ENCODE measurements around the gene PLA2G4C.

Gene PLA2G4C

GRCh38 chr19:48110350-48110966 lies at the start of gene PLA2G4C:
TSS of gene PLA2G4C (minus strand) at chr19:48110817. CDS start at chr19:48106529, 4,288 bp downstream.
- DNase-seq = peak; percentile 69

DNA sequence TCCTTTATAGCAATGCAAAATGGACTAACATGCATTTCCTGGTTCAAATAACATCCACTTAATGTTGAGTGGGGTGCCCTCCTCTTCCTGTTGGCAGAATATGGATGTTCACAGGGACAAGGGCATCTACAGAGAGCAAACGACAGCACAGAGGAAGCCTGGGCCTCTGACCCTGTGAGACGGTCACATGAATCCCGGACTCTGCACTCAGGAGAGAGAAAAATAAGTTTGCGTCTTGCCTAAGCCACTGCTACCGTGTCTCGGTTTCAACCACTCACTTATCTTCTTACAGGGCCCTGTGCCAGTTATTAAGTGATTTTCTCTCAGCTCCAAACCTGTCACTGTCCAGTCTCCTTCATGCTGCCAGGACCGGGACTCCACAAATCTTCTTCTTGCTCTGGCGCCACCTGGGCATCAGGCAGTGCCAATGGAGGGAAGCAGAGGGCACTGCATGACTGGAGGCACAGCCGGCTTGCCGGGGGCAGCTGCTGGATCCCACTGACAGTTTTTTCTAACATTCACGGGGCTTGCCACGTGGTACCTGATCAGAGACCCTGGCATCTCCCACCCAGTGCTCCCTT lies 47.7 kb upstream of the PLA2G4C start:
- no peak for DNase-seq

DNA sequence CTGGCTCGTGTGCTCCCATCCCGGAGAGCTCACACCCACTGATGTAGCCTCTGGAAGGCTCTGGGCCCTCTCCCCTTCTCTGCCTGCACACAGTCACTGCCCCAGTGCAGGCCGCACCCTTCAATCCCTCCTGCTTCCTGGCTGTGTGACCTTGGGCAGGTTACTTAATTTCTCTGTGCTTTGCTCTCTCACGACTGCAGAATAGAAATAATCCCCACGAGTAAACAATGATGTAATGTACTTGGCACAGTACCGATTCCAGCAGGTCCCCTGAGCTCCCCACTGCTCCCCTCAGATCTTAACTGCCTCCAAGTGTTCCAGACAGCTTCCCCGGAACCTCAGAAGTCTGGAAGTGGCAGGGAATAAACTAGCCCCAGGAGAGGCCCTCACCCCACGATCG lies 43.4 kb upstream of the PLA2G4C start:
- DNase-seq = no peak

GRCh38 chr19:48152551-48152950 lies 41.9 kb upstream of the PLA2G4C start:
- DNase-seq = peak; percentile 43

GRCh38 chr19:48149430-48149829 lies 38.8 kb upstream of the PLA2G4C start:
- no peak for DNase-seq

GRCh38 chr19:48148576-48148975 lies 38.0 kb upstream of the PLA2G4C start:
- no peak for DNase-seq

- DNase-seq = no peak
Observed at GRCh38 chr19:48147597-48148175, 37.1 kb upstream of the PLA2G4C start.

DNA sequence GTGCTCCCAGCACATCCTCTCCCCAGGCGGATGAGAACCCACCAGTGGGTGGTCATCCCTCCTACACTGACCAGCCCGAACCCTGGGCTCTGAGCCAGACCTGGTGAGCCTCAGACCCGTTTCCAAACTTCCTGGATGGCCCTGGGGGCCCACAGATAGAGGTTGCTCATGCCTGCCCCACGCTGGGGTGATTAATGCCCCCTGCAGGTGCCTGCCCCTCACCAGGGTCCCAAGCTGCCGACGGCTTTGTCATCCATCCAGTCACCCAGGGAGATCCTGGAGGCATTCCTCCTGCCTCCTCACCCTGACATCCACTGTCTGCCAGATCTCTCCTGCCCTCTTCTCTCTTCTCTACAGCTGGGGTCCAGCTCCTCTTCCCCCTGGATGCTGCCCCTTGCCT lies 28.4 kb upstream of the PLA2G4C start:
- no peak for DNase-seq

- DNase-seq = no peak
Observed at GRCh38 chr19:48137411-48137810, 26.8 kb upstream of the PLA2G4C start.

GRCh38 chr19:48136547-48136946 lies 25.9 kb upstream of the PLA2G4C start:
- DNase-seq = no peak

- no peak for DNase-seq
Observed at GRCh38 chr19:48135411-48135810, 24.8 kb upstream of the PLA2G4C start.

DNA sequence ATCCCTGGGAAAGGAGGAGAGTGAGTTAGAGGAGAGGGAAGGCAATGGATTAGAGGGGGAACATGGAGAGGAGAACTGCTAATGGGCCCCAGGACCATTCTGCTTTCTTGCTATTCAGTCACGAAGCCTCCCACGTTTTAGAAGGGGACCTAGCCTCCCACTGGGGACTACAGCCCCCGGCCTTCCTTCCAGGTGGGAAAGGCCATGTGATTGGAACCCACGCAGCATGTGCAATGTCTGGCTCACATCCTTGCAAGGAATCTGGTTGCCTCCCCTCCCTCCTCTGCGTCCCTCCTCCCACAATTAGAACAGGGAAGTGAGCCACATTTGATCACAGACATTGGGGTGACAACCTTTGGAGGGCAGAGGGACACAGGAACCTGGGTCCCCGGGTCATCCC lies 22.5 kb upstream of the PLA2G4C start:
- no peak for DNase-seq

DNA sequence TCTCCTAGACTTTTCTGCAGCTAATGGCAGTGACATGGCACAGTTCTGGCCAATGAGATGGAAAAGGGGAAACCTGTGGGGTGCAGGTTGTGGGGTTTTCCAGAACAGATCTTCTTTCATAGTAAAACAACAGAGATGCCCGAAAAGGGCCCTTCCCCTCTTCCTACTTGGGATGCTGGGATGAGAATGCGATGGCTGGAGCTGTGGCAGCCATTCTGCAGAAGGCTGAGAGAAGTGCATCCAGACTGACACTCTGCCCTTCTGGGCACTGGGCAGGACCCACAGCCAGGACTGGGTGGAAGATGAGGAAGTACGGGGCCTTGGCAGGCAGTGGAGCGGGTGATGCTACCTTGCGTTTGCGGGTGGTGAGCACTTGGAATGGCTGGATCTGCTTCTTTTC lies 16.9 kb upstream of the PLA2G4C start:
- DNase-seq = no peak

GRCh38 chr19:48123907-48124651 lies 13.5 kb upstream of the PLA2G4C start:
- DNase-seq = no peak

DNA sequence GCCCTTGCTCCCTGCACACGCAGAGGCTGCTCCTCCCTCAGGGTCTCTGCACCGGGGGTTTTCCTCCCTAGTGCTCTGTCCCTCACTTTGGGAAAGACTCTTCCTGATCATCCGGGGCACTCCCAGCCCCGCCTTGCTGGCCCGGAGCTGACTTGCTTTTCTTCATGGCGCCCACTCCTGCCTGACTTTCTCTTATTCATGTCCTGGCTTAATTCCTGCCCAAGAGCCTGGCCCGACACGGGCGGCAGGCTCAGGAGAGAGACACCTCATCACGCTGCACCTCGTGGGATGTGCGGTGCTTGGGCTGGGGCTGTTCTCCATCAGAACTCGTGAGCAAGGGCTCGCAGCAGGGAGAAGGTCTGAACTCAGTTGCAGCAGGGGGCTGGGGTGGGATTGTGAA lies 11.8 kb upstream of the PLA2G4C start:
- DNase-seq = no peak

- no peak for DNase-seq
Observed at GRCh38 chr19:48121909-48122371, 11.3 kb upstream of the PLA2G4C start.

GRCh38 chr19:48121066-48121465 lies 10.4 kb upstream of the PLA2G4C start:
- no peak for DNase-seq

- DNase-seq = no peak
Observed at GRCh38 chr19:48120505-48120904, 9.9 kb upstream of the PLA2G4C start.

DNA sequence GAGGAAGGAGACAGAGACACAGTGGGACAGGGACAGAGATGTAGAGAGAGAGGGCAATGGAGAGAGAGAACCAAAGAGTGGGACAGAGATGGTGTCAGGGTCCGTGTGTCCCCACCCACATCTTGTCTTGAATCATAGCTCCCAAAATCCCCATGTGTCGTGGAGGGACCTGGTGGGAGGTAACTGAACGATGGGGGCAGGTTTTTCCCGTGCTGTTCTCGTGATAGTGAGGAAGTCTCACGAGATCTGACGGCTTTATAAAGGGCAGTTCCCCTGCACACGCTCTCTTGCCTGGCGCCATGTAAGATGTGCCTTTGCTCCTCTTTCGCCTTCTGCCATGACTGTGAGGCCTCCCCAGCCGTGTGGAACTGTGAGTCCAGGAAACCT lies 7.5 kb upstream of the PLA2G4C start:
- no peak for DNase-seq

GRCh38 chr19:48117515-48118130 lies 7.0 kb upstream of the PLA2G4C start:
- no peak for DNase-seq

DNA sequence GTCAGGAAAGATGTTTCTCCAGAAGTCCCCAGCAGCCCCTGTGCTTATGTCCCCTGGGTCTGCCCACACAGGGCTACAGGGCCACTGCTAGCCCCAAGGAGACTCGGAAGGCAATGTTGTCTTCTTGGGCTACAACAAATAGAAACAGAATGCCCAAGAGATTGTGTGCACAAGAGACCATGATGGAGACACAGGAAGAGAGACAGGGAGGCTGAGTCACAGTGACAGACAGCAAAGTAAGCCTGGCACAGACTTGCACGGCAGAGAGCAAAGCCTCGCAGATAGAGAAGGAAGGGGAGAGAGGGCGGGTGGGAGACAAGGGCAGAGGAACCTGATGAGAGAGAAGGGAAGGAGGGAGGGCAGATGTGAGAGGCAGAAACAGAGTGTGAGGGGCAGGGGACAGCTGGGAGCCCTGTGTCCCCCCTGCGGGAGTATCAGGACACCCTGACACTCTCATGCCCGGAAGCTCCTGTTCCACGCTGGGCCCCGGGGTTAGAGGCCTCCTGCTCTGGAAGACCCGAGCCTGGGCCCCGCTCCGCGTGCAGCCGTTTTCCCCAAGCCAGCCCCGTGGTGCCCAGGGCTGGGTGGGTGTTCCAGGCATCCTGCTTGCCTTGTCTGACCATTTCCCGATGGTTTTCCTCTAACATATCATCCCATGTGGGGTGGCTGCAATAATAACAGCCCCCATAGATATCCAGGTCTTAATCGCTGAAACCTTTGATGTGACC lies 2.7 kb upstream of the PLA2G4C start:
- DNase-seq = no peak

DNA sequence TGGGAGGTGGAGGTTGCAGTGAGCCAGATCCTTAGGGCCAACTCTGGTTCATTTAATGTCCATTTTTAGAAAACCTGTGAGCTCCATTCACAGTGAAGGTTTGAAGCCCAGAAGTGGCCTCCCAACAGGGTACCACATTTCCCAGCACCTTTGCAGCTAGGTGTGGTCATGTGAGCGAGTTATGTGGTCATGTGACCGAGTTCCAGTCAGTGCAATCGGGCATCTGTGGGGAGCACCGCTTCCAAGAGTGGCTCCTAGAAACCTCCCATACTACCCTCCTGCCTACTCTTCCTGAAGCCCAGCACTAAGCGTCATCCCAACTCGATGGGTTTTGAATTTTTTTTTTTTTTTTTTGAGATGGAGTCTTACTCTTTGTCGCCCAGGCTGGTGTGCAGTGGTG lies 663 bp upstream of the PLA2G4C start:
- DNase-seq = peak; percentile 18

All from NCI-H748 treated with DMSO at 0.1 percent for 48 hours (cell line).